Urinary bladder (tissue), 4 donors: ENCODE data around the gene SMC6. TPM values are rescaled to one million over a fixed set of nuclear protein-coding genes. Genes with fewer than 3 reads are reported as not detected.

Experiments used
- DNase-seq: peaks from one replicate; pipeline ENCODE4 v3.0.0-alpha.2; 2015; ENCODE audit errors: extremely low spot score
- H3K27ac ChIP-seq: one replicate; pipeline ENCODE4 v1.5.1; 2013; ENCODE audit warnings: low read depth, mild to moderate bottlenecking, moderate library complexity
- H3K36me3 ChIP-seq: one replicate; pipeline ENCODE4 v1.6.1; 2013; ENCODE audit warnings: mild to moderate bottlenecking, moderate library complexity; ENCODE audit not compliant: insufficient read depth
- H3K4me1 ChIP-seq: one replicate; pipeline ENCODE4 v1.6.1; 2013; ENCODE audit warnings: mild to moderate bottlenecking, moderate library complexity; ENCODE audit not compliant: insufficient read depth
- H3K4me3 ChIP-seq: one replicate; pipeline ENCODE4 v1.5.1; 2013; ENCODE audit warnings: low read depth, low read length
- WGBS: extraction: QIAGEN DNeasy Blood & Tissue Kit; methylation state at CpG from one replicate; pipeline ENCODE4 v1.1.7; 2013; 5-methylcytosine and 5-hydroxymethylcytosine counted together
- polyA plus RNA-seq: library from polyadenylated mRNA; stranded (reverse); fragments of 200-250 nt; gene quantifications from one replicate; pipeline ENCODE4 v1.2.3, GENCODE V29; 2013
- total RNA-seq: library from RNA; depleted of rRNA; stranded (reverse); fragments of >200 nt; gene quantifications from one replicate; pipeline ENCODE4 v1.2.3, GENCODE V29; 2014
- donor health status: healthy with polysubstance abuse.
- donor health status: healthy.

The SMC6 gene
- total and polyA plus RNA-seq, 2 donors = 7.6 to 50.0 TPM

GRCh38 chr2:17790536-17790935 lies 36.9 kb upstream of the SMC6 start:
- no peak overlapping the region for H3K4me3 ChIP-seq
- DNase-seq = no peak
- H3K36me3 ChIP-seq = no peaks in the 10 kb centered on the region
- no peak overlapping the region for H3K27ac ChIP-seq
- 69% methylated on average over 1 of the region's 1 CpG for WGBS
- no peaks in the 10 kb centered on the region for H3K4me1 ChIP-seq

GRCh38 chr2:17788773-17789172 lies 35.2 kb upstream of the SMC6 start:
- Histone ChIP-seq H3K4me1 (no peaks in the 10 kb centered on the region), H3K4me3 (no peak overlapping the region), H3K27ac (no peak overlapping the region), H3K36me3 (no peaks in the 10 kb centered on the region)
- DNase-seq = no peak
- 66% methylated on average over 4 of the region's 4 CpGs for WGBS

GRCh38 chr2:17786727-17787126 lies 33.1 kb upstream of the SMC6 start:
- H3K4me1 ChIP-seq = no peaks in the 10 kb centered on the region
- H3K4me3 ChIP-seq = no peak overlapping the region
- 78% methylated on average over 3 of the region's 3 CpGs for WGBS
- H3K36me3 ChIP-seq = no peaks in the 10 kb centered on the region
- no peak for DNase-seq
- H3K27ac ChIP-seq = no peak overlapping the region

GRCh38 chr2:17781482-17781881 lies 27.9 kb upstream of the SMC6 start:
- Histone ChIP-seq H3K4me1 (no peaks in the 10 kb centered on the region), H3K27ac (no peak overlapping the region), H3K36me3 (peaks cover 2% of the 10 kb centered on the region), H3K4me3 (no peak overlapping the region)
- DNase-seq = no peak
- 88% methylated on average over 1 of the region's 1 CpG for WGBS

- Histone ChIP-seq H3K36me3 (peaks cover 2% of the 10 kb centered on the region), H3K4me3 (no peak overlapping the region), H3K27ac (no peak overlapping the region), H3K4me1 (no peaks in the 10 kb centered on the region)
- DNase-seq = no peak
- WGBS = 87% methylated on average over 1 of the region's 1 CpG
Measured at GRCh38 chr2:17780546-17780945, 26.9 kb upstream of the SMC6 start.

- Histone ChIP-seq H3K4me3 (no peak overlapping the region), H3K36me3 (peaks cover 2% of the 10 kb centered on the region), H3K4me1 (no peaks in the 10 kb centered on the region), H3K27ac (no peak overlapping the region)
- DNase-seq = no peak
- WGBS = 91% methylated on average over 2 of the region's 2 CpGs
Measured at GRCh38 chr2:17772532-17772931, 18.9 kb upstream of the SMC6 start.

- 97% methylated on average over 2 of the region's 2 CpGs for WGBS
- no peaks in the 10 kb centered on the region for H3K4me1 ChIP-seq
- H3K27ac ChIP-seq = no peak overlapping the region
Measured at GRCh38 chr2:17771956-17772355, 18.3 kb upstream of the SMC6 start.

GRCh38 chr2:17768894-17769293 lies 15.3 kb upstream of the SMC6 start:
- WGBS = 97% methylated on average over 4 of the region's 4 CpGs
- H3K27ac ChIP-seq = no peak overlapping the region
- peaks cover 2% of the 10 kb centered on the region for H3K36me3 ChIP-seq
- H3K4me1 ChIP-seq = no peaks in the 10 kb centered on the region
- H3K4me3 ChIP-seq = no peak overlapping the region
- no peak for DNase-seq

More at GRCh38 chr2:17771956-17772355, 18.3 kb upstream of the SMC6 start:
- peaks cover 2% of the 10 kb centered on the region for H3K36me3 ChIP-seq
- DNase-seq = no peak
- no peak overlapping the region for H3K4me3 ChIP-seq

GRCh38 chr2:17765398-17765797 lies 11.8 kb upstream of the SMC6 start:
- 84% methylated on average over 2 of the region's 2 CpGs for WGBS
- no peak overlapping the region for H3K4me3 ChIP-seq
- no peaks in the 10 kb centered on the region for H3K4me1 ChIP-seq
- H3K27ac ChIP-seq = no peak overlapping the region
- peaks cover 2% of the 10 kb centered on the region for H3K36me3 ChIP-seq
- DNase-seq = no peak

GRCh38 chr2:17763641-17764333 lies 10.2 kb upstream of the SMC6 start:
- H3K36me3 ChIP-seq = peaks cover under 1% of the 10 kb centered on the region
- 95% methylated on average over 10 of the region's 10 CpGs for WGBS
- no peak overlapping the region for H3K27ac ChIP-seq
- no peak overlapping the region for H3K4me3 ChIP-seq
- no peaks in the 10 kb centered on the region for H3K4me1 ChIP-seq
- DNase-seq = no peak

GRCh38 chr2:17762451-17762850 lies 8.8 kb upstream of the SMC6 start:
- Histone ChIP-seq H3K27ac (no peak overlapping the region), H3K36me3 (no peaks in the 10 kb centered on the region), H3K4me3 (no peak overlapping the region), H3K4me1 (no peaks in the 10 kb centered on the region)
- 100% methylated on average over 1 of the region's 1 CpG for WGBS
- no peak for DNase-seq

GRCh38 chr2:17759805-17760204 lies 6.2 kb upstream of the SMC6 start:
- no peaks in the 10 kb centered on the region for H3K4me1 ChIP-seq
- no peaks in the 10 kb centered on the region for H3K36me3 ChIP-seq
- whole genome bisulfite sequencing = 98% methylated on average over 2 of the region's 2 CpGs
- DNase-seq = no peak
- no peak overlapping the region for H3K4me3 ChIP-seq
- no peak overlapping the region for H3K27ac ChIP-seq

- Histone ChIP-seq H3K27ac (no peak overlapping the region), H3K4me1 (no peaks in the 10 kb centered on the region), H3K4me3 (no peak overlapping the region), H3K36me3 (no peaks in the 10 kb centered on the region)
- DNase-seq = no peak
- WGBS = 78% methylated on average over 3 of the region's 3 CpGs
Measured at GRCh38 chr2:17758118-17758517, 4.5 kb upstream of the SMC6 start.

GRCh38 chr2:17757321-17757720 lies 3.7 kb upstream of the SMC6 start:
- no peak for DNase-seq
- H3K36me3 ChIP-seq = no peaks in the 10 kb centered on the region
- WGBS = 56% methylated on average over 2 of the region's 2 CpGs
- H3K4me1 ChIP-seq = no peaks in the 10 kb centered on the region
- H3K4me3 ChIP-seq = no peak overlapping the region
- H3K27ac ChIP-seq = no peak overlapping the region

- no peaks in the 10 kb centered on the region for H3K36me3 ChIP-seq
Measured at GRCh38 chr2:17756668-17757067, 3.1 kb upstream of the SMC6 start.

More at GRCh38 chr2:17756668-17757067, 3.1 kb upstream of the SMC6 start:
- Histone ChIP-seq H3K4me3 (no peak overlapping the region), H3K27ac (no peak overlapping the region), H3K4me1 (no peaks in the 10 kb centered on the region)
- DNase-seq = peak; percentile 7
- WGBS = 65% methylated on average over 6 of the region's 6 CpGs
